Neuronal stem cell (in vitro differentiated cells): ENCODE measurements around the gene DVL1.

Experiments used
- DNase-seq: peaks from one replicate; pipeline ENCODE4 v3.0.0-alpha.2; 2013; ENCODE audit warnings: low spot score
- H2AFZ ChIP-seq: one replicate; pipeline ENCODE4 v1.6.1; 2013; ENCODE audit warnings: mild to moderate bottlenecking, low read length, inconsistent platforms
- H2AK5ac ChIP-seq: 2 replicates; pipeline ENCODE4 v1.6.1; 2013; ENCODE audit warnings: low read depth, mild to moderate bottlenecking, inconsistent platforms, low read length, moderate library complexity, mixed read lengths
- H2BK120ac ChIP-seq: 2 replicates; pipeline ENCODE4 v1.6.1; 2013; ENCODE audit warnings: low read depth, mild to moderate bottlenecking, inconsistent platforms, low read length, moderate library complexity, mixed read lengths
- H2BK12ac ChIP-seq: one replicate; pipeline ENCODE4 v1.6.1; 2013; ENCODE audit warnings: low read length, inconsistent platforms
- H2BK15ac ChIP-seq: 2 replicates; pipeline ENCODE4 v1.6.1; 2013; ENCODE audit warnings: mild to moderate bottlenecking, low read length, inconsistent platforms, mixed read lengths
- H2BK5ac ChIP-seq: one replicate; pipeline ENCODE4 v1.6.1; 2013; ENCODE audit warnings: inconsistent platforms, mild to moderate bottlenecking, low read length, moderate library complexity
- H3K14ac ChIP-seq: one replicate; pipeline ENCODE4 v1.6.1; 2013; ENCODE audit warnings: low read length, inconsistent platforms
- H3K18ac ChIP-seq: 2 replicates; pipeline ENCODE4 v1.6.1; 2013; ENCODE audit warnings: low read length, inconsistent platforms
- H3K23ac ChIP-seq: 2 replicates; pipeline ENCODE4 v1.6.1; 2013; ENCODE audit warnings: low read depth, mild to moderate bottlenecking, mixed read lengths, low read length, inconsistent platforms; ENCODE audit not compliant: poor library complexity
- H3K27ac ChIP-seq: replicated peaks from 3 replicates; pipeline ENCODE4 v1.5.1; 2013; ENCODE audit warnings: low read length, inconsistent platforms
- H3K27me3 ChIP-seq, 3 experiments: 2 replicates each; pipeline ENCODE4 v1.6.1; 2013; ENCODE audit warnings: low read length in 3 of 3, mild to moderate bottlenecking in 2 of 3, inconsistent platforms in 1 of 3, low read depth in 1 of 3, mixed read lengths in 1 of 3, moderate library complexity in 1 of 3; ENCODE audit not compliant: control insufficient read depth in 3 of 3, insufficient read depth in 3 of 3
- H3K36me3 ChIP-seq, 2 donors: replicated peaks in 1 of 2; 2 replicates each; pipeline ENCODE4 v1.6.1; 2013; ENCODE audit warnings: low read length in 2 of 2; ENCODE audit not compliant: control insufficient read depth in 2 of 2, insufficient read depth in 2 of 2
- H3K4ac ChIP-seq: 2 replicates; pipeline ENCODE4 v1.6.1; 2013; ENCODE audit warnings: inconsistent platforms, mild to moderate bottlenecking, low read length, moderate library complexity
- H3K4me1 ChIP-seq, 2 donors: 1 replicate in 1 of 2; 2 replicates in 1 of 2; pipeline ENCODE4 v1.6.1; 2013; ENCODE audit warnings: low read length in 2 of 2, low read depth in 1 of 2; ENCODE audit not compliant: control insufficient read depth in 2 of 2, insufficient read depth in 1 of 2
- H3K4me2 ChIP-seq: one replicate; pipeline ENCODE4 v1.6.1; 2013; ENCODE audit warnings: mild to moderate bottlenecking, low read length, inconsistent platforms; ENCODE audit not compliant: insufficient read depth, poor library complexity, severe bottlenecking
- H3K4me3 ChIP-seq, 2 donors: 2 replicates each; pipeline ENCODE4 v1.5.1; 2013; ENCODE audit warnings: low read length in 2 of 2, mild to moderate bottlenecking in 2 of 2, inconsistent platforms in 1 of 2, moderate library complexity in 1 of 2
- H3K79me1 ChIP-seq: one replicate; pipeline ENCODE4 v1.6.1; 2013; ENCODE audit warnings: low read depth, mild to moderate bottlenecking, inconsistent platforms, low read length, moderate library complexity
- H3K9ac ChIP-seq: one replicate; pipeline ENCODE4 v1.6.1; 2013; ENCODE audit warnings: mild to moderate bottlenecking, low read depth, low read length, inconsistent platforms; ENCODE audit not compliant: poor library complexity
- H3K9me3 ChIP-seq, 2 donors: replicated peaks in 1 of 2; 2 replicates each; pipeline versions ENCODE3 to v1.6.1; 2013; ENCODE audit warnings: low read length in 2 of 2, mild to moderate bottlenecking in 2 of 2, inconsistent platforms in 1 of 2, low read depth in 1 of 2, mixed read lengths in 1 of 2, moderate library complexity in 1 of 2; ENCODE audit not compliant: control insufficient read depth in 2 of 2, insufficient read depth in 1 of 2
- H4K8ac ChIP-seq: one replicate; pipeline ENCODE4 v1.6.1; 2013; ENCODE audit warnings: low read depth, mild to moderate bottlenecking, inconsistent platforms, low read length, moderate library complexity
- H4K91ac ChIP-seq: one replicate; pipeline ENCODE4 v1.6.1; 2013; ENCODE audit warnings: low read length, low read depth, mild to moderate bottlenecking, inconsistent platforms; ENCODE audit not compliant: poor library complexity
- WGBS, 2 donors: extraction: QIAGEN DNeasy Blood & Tissue Kit; methylation state at CpG; one replicate each; pipeline ENCODE4 v1.1.7; 2013; ENCODE audit warnings: missing lambda C conversion rate in 2 of 2, mixed read lengths in 1 of 2; ENCODE audit not compliant: insufficient read length in 2 of 2, insufficient replicate concordance in 1 of 2; ENCODE audit errors: extremely low coverage in 2 of 2; 5-methylcytosine and 5-hydroxymethylcytosine counted together

The DVL1 gene

DNA sequence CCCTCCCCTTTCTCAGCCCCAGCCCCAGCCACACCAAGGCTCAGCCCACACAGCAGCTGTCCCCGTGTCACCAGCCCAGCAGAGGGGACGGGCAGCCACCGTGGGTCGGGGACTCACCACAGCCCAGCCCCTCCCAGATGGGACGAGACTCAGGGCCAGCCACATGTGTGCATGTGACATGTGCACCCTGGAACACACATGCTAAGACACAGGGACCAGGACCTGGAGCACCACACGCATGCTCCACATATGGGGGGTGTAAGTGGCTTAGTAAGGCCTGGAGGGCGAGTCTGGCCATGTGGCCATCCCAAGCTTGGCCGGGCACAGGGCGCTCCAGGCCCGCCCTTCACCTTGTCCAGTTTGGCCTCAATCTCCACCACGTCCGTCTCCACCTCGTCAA lies 45.5 kb downstream of the DVL1 start:
- WGBS, 2 donors, result no CpG with 5 or more reads among the region's 13 CpGs

GRCh38 chr1:1302951-1303509 lies 46.2 kb downstream of the DVL1 start:
- H3K23ac ChIP-seq, result peak overlapping the region; percentile 95
- no peak overlapping the region for H3K4me3 ChIP-seq
- no peaks in the 10 kb centered on the region for H3K9me3 ChIP-seq
- H3K79me1 ChIP-seq, result peaks cover 10% of the 10 kb centered on the region
- peaks cover 1 to 2% of the 10 kb centered on the region in 2 donors for H3K36me3 ChIP-seq
- H3K27me3 ChIP-seq, result no peaks in the 10 kb centered on the region
- WGBS, 2 donors, result no CpG with 5 or more reads among the region's 31 CpGs
- H3K4ac ChIP-seq, result no peak overlapping the region
- H2BK5ac ChIP-seq, result peak overlapping the region; percentile 39
- peak overlapping the region; percentile 37 for H2BK15ac ChIP-seq
- no peak overlapping the region for H3K4me2 ChIP-seq
- H3K4me1 ChIP-seq, result peaks cover 28 to 30% of the 10 kb centered on the region in 2 donors
- peak overlapping the region; percentile 17 for H4K8ac ChIP-seq
- H3K27ac ChIP-seq, result no peak overlapping the region
- H3K14ac ChIP-seq, result peak overlapping the region; percentile 82
- peak overlapping the region; percentile 56 for H2AK5ac ChIP-seq
- no peak overlapping the region for H4K91ac ChIP-seq
- no peak overlapping the region for H2BK120ac ChIP-seq
- no peak for DNase-seq
- peak overlapping the region; percentile 22 for H2BK12ac ChIP-seq
- H3K9ac ChIP-seq, result peak overlapping the region; percentile 63
- no peak overlapping the region for H2AFZ ChIP-seq
- H3K18ac ChIP-seq, result no peak overlapping the region

More for the DNA sequence above, 45.5 kb downstream of the DVL1 start:
- H3K4me1 ChIP-seq, result peaks cover 28 to 30% of the 10 kb centered on the region in 2 donors
- H3K27ac ChIP-seq, result no peak overlapping the region
- no peak for DNase-seq
- H3K4ac ChIP-seq, result no peak overlapping the region
- H3K27me3 ChIP-seq, result no peaks in the 10 kb centered on the region
- peak overlapping the region; percentile 95 for H3K23ac ChIP-seq
- peak overlapping the region; percentile 64 for H3K18ac ChIP-seq
- H3K79me1 ChIP-seq, result peaks cover 13% of the 10 kb centered on the region
- H3K14ac ChIP-seq, result peak overlapping the region; percentile 84
- H2BK5ac ChIP-seq, result no peak overlapping the region
- no peak overlapping the region for H2BK120ac ChIP-seq
- H3K4me3 ChIP-seq, result no peak overlapping the region
- H4K91ac ChIP-seq, result no peak overlapping the region
- peak overlapping the region; percentile 44 for H3K9ac ChIP-seq
- H2AK5ac ChIP-seq, result peak overlapping the region; percentile 5
- H2AFZ ChIP-seq, result no peak overlapping the region
- no peak overlapping the region for H4K8ac ChIP-seq
- peak overlapping the region; percentile 38 for H2BK15ac ChIP-seq
- H3K4me2 ChIP-seq, result no peak overlapping the region
- no peaks in the 10 kb centered on the region for H3K9me3 ChIP-seq
- H3K36me3 ChIP-seq, result peaks cover 0 to 1% of the 10 kb centered on the region in 2 donors
- H2BK12ac ChIP-seq, result no peak overlapping the region

GRCh38 chr1:1302006-1302430 lies 47.2 kb downstream of the DVL1 start:
- no peak overlapping the region for H3K27ac ChIP-seq
- no peaks in the 10 kb centered on the region for H3K9me3 ChIP-seq
- no peak overlapping the region for H3K4me2 ChIP-seq
- H2BK15ac ChIP-seq, result no peak overlapping the region
- H3K4me3 ChIP-seq, result no peak overlapping the region
- H3K23ac ChIP-seq, result peak overlapping the region; percentile 55
- peaks cover 7% of the 10 kb centered on the region for H3K79me1 ChIP-seq
- H3K4me1 ChIP-seq, result peaks cover 26 to 28% of the 10 kb centered on the region in 2 donors
- H3K9ac ChIP-seq, result no peak overlapping the region
- no peak overlapping the region for H4K91ac ChIP-seq
- H3K36me3 ChIP-seq, result peaks cover 1 to 7% of the 10 kb centered on the region in 2 donors
- no peak for DNase-seq
- H4K8ac ChIP-seq, result no peak overlapping the region
- peak overlapping the region; percentile 24 for H2BK5ac ChIP-seq
- no peak overlapping the region for H3K4ac ChIP-seq
- H2BK12ac ChIP-seq, result no peak overlapping the region
- H3K27me3 ChIP-seq, result no peaks in the 10 kb centered on the region
- H3K14ac ChIP-seq, result peak overlapping the region; percentile 89
- H3K18ac ChIP-seq, result peak overlapping the region; percentile 76
- H2AK5ac ChIP-seq, result peak overlapping the region; percentile 81
- H2BK120ac ChIP-seq, result no peak overlapping the region
- H2AFZ ChIP-seq, result no peak overlapping the region
- WGBS, 2 donors, result no CpG with 5 or more reads among the region's 9 CpGs

DNA sequence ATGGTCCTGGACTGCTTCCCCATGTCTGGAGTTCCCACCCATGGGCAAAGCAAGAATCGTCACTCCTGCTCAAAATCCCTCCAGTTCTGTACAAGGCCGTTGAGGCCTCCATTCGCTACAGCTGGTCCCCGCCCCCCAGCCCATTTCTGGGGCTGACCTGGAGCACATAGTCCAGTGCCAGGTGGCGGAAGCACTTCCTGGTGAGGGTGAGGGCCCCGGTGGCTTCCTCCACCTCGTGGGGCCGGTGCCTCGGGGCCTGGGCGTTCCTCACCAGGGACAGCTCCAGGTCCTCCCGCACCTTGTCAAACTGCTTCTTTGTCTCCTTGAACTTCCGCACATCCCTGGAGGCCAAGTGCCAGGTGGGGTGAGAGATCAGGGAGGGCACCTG lies 48.9 kb downstream of the DVL1 start:
- no CpG with 5 or more reads among the region's 12 CpGs for WGBS, 2 donors
- H4K91ac ChIP-seq, result no peak overlapping the region

More for the DNA sequence above, 48.9 kb downstream of the DVL1 start:
- Histone ChIP-seq H3K4me1 (peaks cover 9 to 11% of the 10 kb centered on the region in 2 donors), H2BK5ac (no peak overlapping the region), H3K27me3 (no peaks in the 10 kb centered on the region), H3K14ac (no peak overlapping the region), H3K9ac (no peak overlapping the region), H3K27ac (no peak overlapping the region), H3K4me3 (no peak overlapping the region), H2BK15ac (no peak overlapping the region), H2AFZ (no peak overlapping the region), H3K79me1 (peaks cover 4% of the 10 kb centered on the region), H3K9me3 (peaks cover 0 to 3% of the 10 kb centered on the region in 2 donors), H3K4ac (no peak overlapping the region), H2AK5ac (no peak overlapping the region), H3K4me2 (no peak overlapping the region), H2BK12ac (no peak overlapping the region), H3K23ac (no peak overlapping the region), H3K36me3 (peaks cover 3 to 22% of the 10 kb centered on the region in 2 donors), H3K18ac (no peak overlapping the region), H2BK120ac (no peak overlapping the region), H4K8ac (no peak overlapping the region)
- no peak for DNase-seq
